ENCODE results near the gene PPCDC.
A peak's percentile ranks its signal among the peaks of the same experiment; 100 is the strongest.

The PPCDC gene

GRCh38 chr15:75021341-75021740 is 2.0 kb upstream of the PPCDC start:
- Histone ChIP-seq H3K9ac (ENCODE audit: low read depth, low read length) (no peak overlapping the region), H4K20me1 (ENCODE audit: insufficient read depth, low read length) (no peaks in the 10 kb centered on the region), H3K27ac (ENCODE audit: low read length) (no peak overlapping the region), H2AFZ (ENCODE audit: low read depth, low read length) (no peak overlapping the region), H3K79me2 (ENCODE audit: insufficient read depth, low read length) (peaks cover 20% of the 10 kb centered on the region), H3K4me1 (ENCODE audit: insufficient read depth, low read length) (peaks cover 24% of the 10 kb centered on the region), H3K27me3 (ENCODE audit: insufficient read depth, low read length, poor library complexity) (no peaks in the 10 kb centered on the region), H3K4me3 (ENCODE audit: low read depth in 1 of 2, low read length in 2 of 2) (no peak overlapping the region), H3K9me3 (ENCODE audit: insufficient read depth, low read length, severe bottlenecking) (no peaks in the 10 kb centered on the region), H3K36me3 (ENCODE audit: insufficient read depth, low read length) (peaks cover 4% of the 10 kb centered on the region; the same call in 1 of the 2 replicates), H3K4me2 (ENCODE audit: insufficient read depth, low read length) (no peak overlapping the region)
- TF ChIP-seq EZH2 (IDR thresholded peaks at IDR 0.05; ENCODE audit: borderline replicate concordance, low read depth, low read length, severe bottlenecking) = no peak
- TF ChIP-seq, protein P1, sequence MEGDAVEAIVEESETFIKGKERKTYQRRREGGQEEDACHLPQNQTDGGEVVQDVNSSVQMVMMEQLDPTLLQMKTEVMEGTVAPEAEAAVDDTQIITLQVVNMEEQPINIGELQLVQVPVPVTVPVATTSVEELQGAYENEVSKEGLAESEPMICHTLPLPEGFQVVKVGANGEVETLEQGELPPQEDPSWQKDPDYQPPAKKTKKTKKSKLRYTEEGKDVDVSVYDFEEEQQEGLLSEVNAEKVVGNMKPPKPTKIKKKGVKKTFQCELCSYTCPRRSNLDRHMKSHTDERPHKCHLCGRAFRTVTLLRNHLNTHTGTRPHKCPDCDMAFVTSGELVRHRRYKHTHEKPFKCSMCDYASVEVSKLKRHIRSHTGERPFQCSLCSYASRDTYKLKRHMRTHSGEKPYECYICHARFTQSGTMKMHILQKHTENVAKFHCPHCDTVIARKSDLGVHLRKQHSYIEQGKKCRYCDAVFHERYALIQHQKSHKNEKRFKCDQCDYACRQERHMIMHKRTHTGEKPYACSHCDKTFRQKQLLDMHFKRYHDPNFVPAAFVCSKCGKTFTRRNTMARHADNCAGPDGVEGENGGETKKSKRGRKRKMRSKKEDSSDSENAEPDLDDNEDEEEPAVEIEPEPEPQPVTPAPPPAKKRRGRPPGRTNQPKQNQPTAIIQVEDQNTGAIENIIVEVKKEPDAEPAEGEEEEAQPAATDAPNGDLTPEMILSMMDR (IDR thresholded peaks at IDR 0.05; ENCODE audit: borderline replicate concordance, extremely low read depth, low read length, poor library complexity, severe bottlenecking) = no peak
- DNase-seq (no peak), ATAC-seq (ENCODE audit: insufficient read depth, low read depth) (no peak)

- TF ChIP-seq EZH2 (IDR thresholded peaks at IDR 0.05; ENCODE audit: borderline replicate concordance, low read depth, low read length, severe bottlenecking) = no peak
- TF ChIP-seq, protein P1 (IDR thresholded peaks at IDR 0.05; ENCODE audit: borderline replicate concordance, extremely low read depth, low read length, poor library complexity, severe bottlenecking) = no peak
- peak overlapping the region; percentile 62 for H3K4me2 ChIP-seq (ENCODE audit: insufficient read depth, low read length)
- H3K79me2 ChIP-seq (ENCODE audit: insufficient read depth, low read length) = peaks cover 20% of the 10 kb centered on the region
- no peaks in the 10 kb centered on the region for H4K20me1 ChIP-seq (ENCODE audit: insufficient read depth, low read length)
- H2AFZ ChIP-seq (ENCODE audit: low read depth, low read length) = peak overlapping the region; percentile 69
- H3K4me1 ChIP-seq (ENCODE audit: insufficient read depth, low read length) = peaks cover 24% of the 10 kb centered on the region
- no peaks in the 10 kb centered on the region for H3K9me3 ChIP-seq (ENCODE audit: insufficient read depth, low read length, severe bottlenecking)
- H3K27me3 ChIP-seq (ENCODE audit: insufficient read depth, low read length, poor library complexity) = no peaks in the 10 kb centered on the region
- no peak overlapping the region for H3K4me3 ChIP-seq (ENCODE audit: low read depth in 1 of 2, low read length in 2 of 2)
- peak overlapping the region; percentile 100 for H3K27ac ChIP-seq (ENCODE audit: low read length)
- peaks cover 4% of the 10 kb centered on the region; the same call in 1 of the 2 replicates for H3K36me3 ChIP-seq (ENCODE audit: insufficient read depth, low read length)
- ATAC-seq (ENCODE audit: insufficient read depth, low read depth) = no peak
- peak overlapping the region; percentile 100 for H3K9ac ChIP-seq (ENCODE audit: low read depth, low read length)
- no peak for DNase-seq
Measured at GRCh38 chr15:75022783-75023180, 608 bp upstream of the PPCDC start.

DNA sequence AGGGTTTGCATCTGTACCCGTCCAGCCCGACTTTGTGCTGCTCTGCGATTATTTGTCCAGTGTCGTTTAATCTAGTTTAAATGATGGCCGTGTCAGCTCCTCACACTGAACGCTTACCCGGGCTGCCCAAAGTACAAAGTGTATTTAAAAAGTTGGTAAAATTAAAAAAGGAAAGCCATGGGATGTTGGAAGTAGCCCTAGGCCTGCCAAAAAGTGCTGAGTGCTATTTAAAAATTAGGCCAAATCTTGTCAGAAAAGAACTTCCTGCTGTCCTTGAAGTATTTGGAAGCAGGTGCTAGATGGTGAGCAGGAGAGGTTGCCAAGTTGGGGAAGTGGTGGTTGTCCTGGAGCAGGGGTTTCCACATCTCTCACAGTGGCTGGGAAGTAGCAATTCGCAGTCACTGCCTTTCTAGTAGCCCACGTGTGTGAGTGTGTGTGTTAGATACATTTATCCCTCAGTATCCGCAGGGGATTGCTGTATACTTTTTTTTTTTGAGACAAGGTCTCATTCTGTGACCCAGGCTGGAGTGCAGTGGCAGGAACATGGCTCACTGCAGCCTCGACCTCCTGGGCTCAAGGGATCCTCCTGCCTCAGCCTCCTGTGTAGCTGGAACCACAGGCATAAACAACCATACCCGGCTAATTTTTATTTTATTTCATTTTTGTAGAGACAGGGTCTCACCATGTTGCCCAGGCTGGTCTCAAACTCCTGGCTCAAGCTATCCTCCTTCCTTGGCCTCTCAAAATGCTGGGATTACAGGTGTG is 664 bp downstream of the PPCDC start:
- Histone ChIP-seq H3K4me3 (ENCODE audit: low read depth in 1 of 2, low read length in 2 of 2) (peak overlapping the region; percentile 93 to 95), H2AFZ (ENCODE audit: low read depth, low read length) (peak overlapping the region; percentile 98), H4K20me1 (ENCODE audit: insufficient read depth, low read length) (no peaks in the 10 kb centered on the region), H3K27ac (ENCODE audit: low read length) (peak overlapping the region; percentile 100), H3K27me3 (ENCODE audit: insufficient read depth, low read length, poor library complexity) (no peaks in the 10 kb centered on the region), H3K4me2 (ENCODE audit: insufficient read depth, low read length) (peak overlapping the region; percentile 74), H3K4me1 (ENCODE audit: insufficient read depth, low read length) (peaks cover 24% of the 10 kb centered on the region), H3K36me3 (ENCODE audit: insufficient read depth, low read length) (peaks cover 4% of the 10 kb centered on the region; the same call in 1 of the 2 replicates), H3K79me2 (ENCODE audit: insufficient read depth, low read length) (peaks cover 20% of the 10 kb centered on the region), H3K9ac (ENCODE audit: low read depth, low read length) (peak overlapping the region; percentile 100), H3K9me3 (ENCODE audit: insufficient read depth, low read length, severe bottlenecking) (no peaks in the 10 kb centered on the region)
- DNase-seq (peak; percentile 55), ATAC-seq (ENCODE audit: insufficient read depth, low read depth) (peak; percentile 52)
- TF ChIP-seq, protein P1 (IDR thresholded peaks at IDR 0.05; ENCODE audit: borderline replicate concordance, extremely low read depth, low read length, poor library complexity, severe bottlenecking) = no peak
- no peak for TF ChIP-seq EZH2 (IDR thresholded peaks at IDR 0.05; ENCODE audit: borderline replicate concordance, low read depth, low read length, severe bottlenecking)
